ENCODE measurements around the gene NOVA2. TPM values are rescaled to one million over a fixed set of nuclear protein-coding genes. Genes with fewer than 3 reads are reported as not detected.

Gene NOVA2
- total and polyA plus RNA-seq, 2 donors (not counting 1 experiment from before 2014, with no cell fraction given) = not detected

- WGBS (ENCODE audit: insufficient coverage) = 89% methylated on average over 26 of the region's 28 CpGs
- ChIA-PET CTCF (interaction anchor here (0.6 to 3.5 kb wide), 13 partner anchors 8 to 579 kb away, joined by 3 to 20 read pairs (median 4); partner anchors contain the start of gene CCDC61), POLR2A (interaction anchor here (0.6 kb wide), 3 partner anchors 227 to 1509 kb away, joined by 3 to 10 read pairs (median 4); partner anchors contain the start of gene ZNF180)
- no peak overlapping the region for H3K27ac Mint-ChIP-seq
- H3K27me3 Mint-ChIP-seq = peaks cover 9% of the 10 kb centered on the region
- ATAC-seq (ENCODE audit: low read depth) (peak; percentile 69), DNase-seq (peak; percentile 75)
- intact Hi-C loops (cut with micrococcal nuclease) = loop anchor here (10.0 kb wide), 1 partner anchor 1595 kb away; the partner anchor contains the start of gene BICRA
- peaks cover 5% of the 10 kb centered on the region for H3K4me1 Mint-ChIP-seq
- peaks cover 0 to 4% (median 0%) of the 10 kb centered on the region in 3 donors for H3K9me3 ChIP-seq (ENCODE audit: control extremely low read depth in 1 of 3, control insufficient read depth in 2 of 3, insufficient read depth in 1 of 3, low read length in 2 of 3)
- no peak overlapping the region for H3K4me2 ChIP-seq (replicated peaks; ENCODE audit: low read depth, low read length, poor library complexity, severe bottlenecking)
- peaks cover 3 to 9% of the 10 kb centered on the region in 2 experiments for H3K36me3 ChIP-seq (replicated peaks in 1 of 2; ENCODE audit: control extremely low read depth in 1 of 2, control insufficient read depth in 1 of 2, extremely low read depth in 1 of 2, insufficient read depth in 2 of 2, low read length in 1 of 2)
- H4K20me1 ChIP-seq (ENCODE audit: control insufficient read depth, insufficient read depth, low read length, poor library complexity, severe bottlenecking) = peaks cover 6% of the 10 kb centered on the region
- H3K9me3 Mint-ChIP-seq (ENCODE audit: insufficient read depth) = no peaks in the 10 kb centered on the region
- no peak overlapping the region for H3K27ac ChIP-seq (ENCODE audit: low read length in 2 of 2)
- H2AFZ ChIP-seq (ENCODE audit: insufficient read depth, low read depth, low read length, poor library complexity, severe bottlenecking) = no peak overlapping the region
- H3K4me3 Mint-ChIP-seq = no peak overlapping the region
- no peaks in the 10 kb centered on the region for H3K79me2 ChIP-seq (ENCODE audit: control insufficient read depth, insufficient read depth, low read length)
- peaks cover 0 to 10% (median 5%) of the 10 kb centered on the region in 4 experiments for H3K27me3 ChIP-seq (replicated peaks in 1 of 4; ENCODE audit: control extremely low read depth in 1 of 4, control insufficient read depth in 3 of 4, insufficient read depth in 4 of 4, low read length in 3 of 4)
- H3K9ac ChIP-seq (ENCODE audit: low read length) = no peak overlapping the region
- peaks cover 4 to 5% of the 10 kb centered on the region in 2 donors for H3K4me1 ChIP-seq (ENCODE audit: control insufficient read depth in 2 of 2, insufficient read depth in 2 of 2, low read length in 2 of 2)
- TF ChIP-seq CTCF (IDR thresholded peaks at IDR 0.05) (peak; percentile 86), EZH2 (IDR thresholded peaks at IDR 0.05; ENCODE audit: borderline replicate concordance, insufficient read depth, low read depth, low read length, poor library complexity, severe bottlenecking) (no peak)
- H3K4me3 ChIP-seq (ENCODE audit: control extremely low read depth in 1 of 5, extremely low read depth in 1 of 5, insufficient read depth in 1 of 5, low read depth in 2 of 5, low read length in 4 of 5) = no peak overlapping the region
Observed at GRCh38 chr19:46009530-46010510, 36.2 kb upstream of the NOVA2 start.

All from B cell (primary cell).